Heart right ventricle (tissue), 16 donors: ENCODE results near the gene S100A10. TPM values are rescaled to one million over a fixed set of nuclear protein-coding genes. Genes with fewer than 3 reads are reported as not detected.

Source experiments
- ATAC-seq, 8 donors: fragments of 200-7000 bp; cut with Tn5 transposase; one replicate each; pipeline ENCODE4 v1.9.1; 2020; ENCODE audit warnings: mild to moderate bottlenecking in 8 of 8, moderate library complexity in 8 of 8, moderate number of reproducible peaks in 1 of 8
- DNase-seq, 2 donors: peaks; one replicate each; pipeline ENCODE4 v3.0.0-alpha.2; 2020
- H3K27ac ChIP-seq, 10 donors: fragments of 200-600 bp; sonication (generic) in 2 of 10; one replicate each; pipeline versions ENCODE4 v1.5.0 to v1.8.0; 2020 to 2022; ENCODE audit warnings: mild to moderate bottlenecking in 3 of 10
- H3K27me3 ChIP-seq, 7 donors: fragments of 200-600 bp; one replicate each; pipeline ENCODE4 v1.8.0; 2021 to 2022; ENCODE audit warnings: mild to moderate bottlenecking in 2 of 7
- H3K36me3 ChIP-seq, 9 donors: fragments of 200-600 bp; sonication (generic) in 1 of 9; one replicate each; pipeline versions ENCODE4 v1.5.0 to v1.8.0; 2020 to 2022; ENCODE audit warnings: mild to moderate bottlenecking in 2 of 9
- H3K4me1 ChIP-seq, 9 donors: fragments of 200-600 bp; sonication (generic) in 1 of 9; one replicate each; pipeline versions ENCODE4 v1.5.0 to v1.8.0; 2020 to 2022; ENCODE audit warnings: mild to moderate bottlenecking in 4 of 9
- H3K4me3 ChIP-seq, 10 donors: fragments of 200-600 bp; sonication (generic) in 2 of 10; one replicate each; pipeline versions ENCODE4 v1.5.0 to v1.8.0; 2020 to 2022; ENCODE audit warnings: mild to moderate bottlenecking in 7 of 10, moderate library complexity in 2 of 10
- H3K9me3 ChIP-seq, 11 donors: fragments of 200-600 bp in 10 of 11; sonication (generic) in 2 of 11; one replicate each; pipeline versions ENCODE4 v1.5.0 to v1.8.0; 2013 to 2022; ENCODE audit warnings: mild to moderate bottlenecking in 2 of 11, control low read depth in 1 of 11, moderate library complexity in 1 of 11
- WGBS, 2 donors: extraction: QIAGEN DNeasy Blood & Tissue Kit; methylation state at CpG; one replicate each; pipeline ENCODE4 v1.1.7; 2013; ENCODE audit warnings: inconsistent platforms in 1 of 2; 5-methylcytosine and 5-hydroxymethylcytosine counted together
- intact Hi-C, 10 donors: fragments of 100-400 bp; cut with DNase I; formaldehyde crosslinking; loops; one replicate each; pipeline versions ENCODE4 v1.11.1 to v1.14.2; 2022
- long read RNA-seq, 3 donors: library from polyadenylated mRNA; unstranded; transcript quantifications; one replicate each; pipeline ENCODE4 v2.0.0, GENCODE V29; 2020 to 2021
- polyA plus RNA-seq, 2 donors: library from polyadenylated mRNA; stranded (reverse); fragments of 200-250 nt; gene quantifications; one replicate each; pipeline ENCODE4 v1.2.3, GENCODE V29; 2013
- total RNA-seq, 10 donors: library from RNA; stranded (reverse); fragmentation: NEBNext Ultra II Directional in 3 of 10; extraction: Animal tissue kit (Norgen Biotek cat#: 25700) in 3 of 10; gene quantifications; one replicate each; pipeline versions ENCODE4 v1.2.1 to v1.2.4, GENCODE V29; 2021 to 2023
- TF ChIP-seq, protein P1 (sequence below), 9 donors: fragments of 200-600 bp; sonication (generic) in 2 of 9; IDR thresholded peaks; one replicate each; pipeline versions ENCODE4 v1.5.0 to v1.8.0; 2021 to 2022; ENCODE audit warnings: antibody characterized with exemption in 9 of 9, mild to moderate bottlenecking in 5 of 9, moderate library complexity in 1 of 9
- donor health status: Arrhythmogenic right ventricular cardiomyopathy.
- donor health status: ischemic (EF 13 %, LVEDD 7.1; RV severe dilation, severe dysfunction).
- donor health status: healthy with polysubstance abuse.
- donor health status: DM: no; HTN: yes; CAD: no.
- donor health status: DM: no; HTN: no; CAD: no.
- donor health status: ischemic (EF 25% LVEDD 6.9; RV normal size, moderate dysfunction).
- donor health status: ischemic (EF 25% LVEDD 5.7; RV mildly dilated, moderate dysfunction).
- donor health status: healthy.
- donor health status: DM: yes; HTN: yes; CAD: no.
- donor health status: Ischemic cardiomyopathy.
- donor health status: ischemic (EF 35%, LVEDD 5.7; RV mildly dilated, moderate dysfunction).
- donor health status: nonischemic (EF 11% LVEDD 7.7; RV severe dilation, severe dysfunction).
- donor health status: DM: yes; HTN: yes; CAD: no.
- donor health status: PGD.
- donor health status: ischemic (EF 29% LVEDD 5.4; RV normal size, mild dysfunction).
- donor health status: nonischemic (EF 23%, LVEDD 6.1; RV moderate dilation, normal function).

S100A10 gene, protein sequence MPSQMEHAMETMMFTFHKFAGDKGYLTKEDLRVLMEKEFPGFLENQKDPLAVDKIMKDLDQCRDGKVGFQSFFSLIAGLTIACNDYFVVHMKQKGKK
- total RNA-seq = 100 to 1,000 TPM in 9 of 10 donors, 10 to 100 TPM in 1; 71.3 to 519 (median 235) TPM
- 100 to 1,000 TPM; 319 to 412 TPM for polyA plus RNA-seq
- long read RNA-seq, donor 1, transcript S100A10-202 (3 exons, 1,202 nt) = major isoform, 68 of 115 reads
- long read RNA-seq, donor 1, partial matches to known transcripts = 3 of 115 reads
- long read RNA-seq, donor 1, other reads (novel, unspliced or antisense) = 44 of 115 reads
- long read RNA-seq, donor 2, transcript S100A10-202 (3 exons, 1,202 nt) = major isoform, 102 of 184 reads
- long read RNA-seq, donor 2, partial matches to known transcripts = 2 of 184 reads
- long read RNA-seq, donor 2, other reads (novel, unspliced or antisense) = 80 of 184 reads
- long read RNA-seq, donor 3, transcript S100A10-202 (3 exons, 1,202 nt) = major isoform, 27 of 35 reads
- long read RNA-seq, donor 3, partial matches to known transcripts = 5 of 35 reads
- long read RNA-seq, donor 3, other reads (novel, unspliced or antisense) = 3 of 35 reads

DNA sequence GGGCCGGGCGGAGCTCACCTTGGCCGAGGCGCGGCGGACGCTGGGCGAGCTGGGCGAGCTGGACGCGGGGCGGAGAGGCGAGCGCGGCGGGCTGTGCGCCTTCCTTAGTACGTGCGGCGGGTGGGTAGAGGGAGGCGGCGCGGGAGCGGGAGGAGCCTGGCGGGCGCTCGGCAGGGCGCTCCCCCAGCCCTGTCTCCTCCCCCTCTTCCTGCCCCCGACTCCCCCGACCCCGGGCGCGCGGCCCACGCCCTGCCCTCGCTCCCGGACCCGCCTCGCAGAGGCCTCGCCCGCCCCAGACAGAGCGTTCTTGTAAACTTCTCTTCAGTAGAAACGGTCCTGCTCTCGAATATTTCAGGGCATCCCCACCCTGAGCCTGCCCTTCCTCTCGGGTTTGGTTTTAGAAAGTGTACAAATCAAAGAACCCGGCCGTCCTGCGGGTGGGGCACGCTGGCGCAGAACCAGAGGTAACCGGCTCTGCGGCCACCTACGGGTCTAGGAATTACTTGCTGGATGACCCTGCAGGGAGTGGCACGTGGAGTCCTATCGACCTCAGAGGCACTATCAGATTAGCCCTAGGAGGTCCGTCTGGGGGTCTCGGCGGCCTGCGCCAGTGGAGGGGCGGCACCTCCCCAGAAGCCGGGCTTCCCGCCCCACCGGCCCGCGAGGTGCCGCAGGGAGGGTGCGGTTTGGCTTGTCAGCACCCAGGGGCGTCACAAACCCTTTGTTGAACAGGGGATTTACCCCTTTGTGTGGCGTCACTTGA lies at the start of gene S100A10:
S100A10 (minus strand) TSS at position 126 of the 763 bp plus-strand sequence. CDS start 7,629 bp downstream, outside the sequence.
- DNase-seq (peak; percentile 82 to 88), ATAC-seq (peak; percentile 80 to 94 (median 86))
- H3K27me3 ChIP-seq = peaks cover 0 to 5% (median 0%) of the 10 kb centered on the region in 7 donors
- H3K27ac ChIP-seq = peak within 1 kb of the TSS; percentile 94 to 99 (median 96)
- intact Hi-C loops = loop anchor here in 5 of 10 donors (1.0 to 5.0 kb wide), 5 partner anchors 25 to 60 kb away; no protein-coding TSS in a partner anchor
- no peaks in the 10 kb centered on the region for H3K9me3 ChIP-seq
- peak within 1 kb of the TSS; percentile 73 to 97 (median 88) for H3K4me3 ChIP-seq
- no peaks in the 10 kb centered on the region for H3K36me3 ChIP-seq
- 1 to 2% methylated on average over 53 to 69 of the region's 69 CpGs for WGBS, 2 donors
- H3K4me1 ChIP-seq = peaks cover 19 to 57% (median 48%) of the 10 kb centered on the region in 9 donors
- TF ChIP-seq, protein P1, sequence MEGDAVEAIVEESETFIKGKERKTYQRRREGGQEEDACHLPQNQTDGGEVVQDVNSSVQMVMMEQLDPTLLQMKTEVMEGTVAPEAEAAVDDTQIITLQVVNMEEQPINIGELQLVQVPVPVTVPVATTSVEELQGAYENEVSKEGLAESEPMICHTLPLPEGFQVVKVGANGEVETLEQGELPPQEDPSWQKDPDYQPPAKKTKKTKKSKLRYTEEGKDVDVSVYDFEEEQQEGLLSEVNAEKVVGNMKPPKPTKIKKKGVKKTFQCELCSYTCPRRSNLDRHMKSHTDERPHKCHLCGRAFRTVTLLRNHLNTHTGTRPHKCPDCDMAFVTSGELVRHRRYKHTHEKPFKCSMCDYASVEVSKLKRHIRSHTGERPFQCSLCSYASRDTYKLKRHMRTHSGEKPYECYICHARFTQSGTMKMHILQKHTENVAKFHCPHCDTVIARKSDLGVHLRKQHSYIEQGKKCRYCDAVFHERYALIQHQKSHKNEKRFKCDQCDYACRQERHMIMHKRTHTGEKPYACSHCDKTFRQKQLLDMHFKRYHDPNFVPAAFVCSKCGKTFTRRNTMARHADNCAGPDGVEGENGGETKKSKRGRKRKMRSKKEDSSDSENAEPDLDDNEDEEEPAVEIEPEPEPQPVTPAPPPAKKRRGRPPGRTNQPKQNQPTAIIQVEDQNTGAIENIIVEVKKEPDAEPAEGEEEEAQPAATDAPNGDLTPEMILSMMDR (IDR thresholded peaks at IDR 0.05) = no peak

DNA sequence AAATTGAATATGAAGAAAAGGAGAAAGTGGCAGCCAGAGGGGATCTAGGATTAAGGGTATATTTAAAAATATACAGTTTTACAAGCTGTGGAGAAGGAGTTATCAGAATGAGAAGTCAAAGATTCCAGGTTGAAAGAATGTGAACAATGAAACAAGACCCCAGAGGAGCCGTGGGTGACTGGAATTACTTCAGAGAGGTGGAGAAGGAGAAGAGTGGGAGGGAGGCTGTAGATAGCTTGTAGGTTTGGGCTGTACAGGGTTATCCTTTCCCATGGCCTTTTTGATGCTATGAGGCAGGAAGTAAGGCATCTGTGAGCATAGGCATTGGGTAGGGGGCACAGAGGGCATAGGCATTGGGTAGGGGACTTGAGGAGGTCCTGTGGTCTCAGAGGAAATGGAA lies 48.4 kb upstream of the S100A10 start:
- DNase-seq (no peak), ATAC-seq (no peak)
- TF ChIP-seq, protein P1 (IDR thresholded peaks at IDR 0.05) = no peak
- no peak overlapping the region for H3K4me3 ChIP-seq
- intact Hi-C loops = no loop called here
- WGBS, 2 donors = 55 to 57% methylated on average over 1 of the region's 1 CpG
- H3K27ac ChIP-seq = no peak overlapping the region
- H3K27me3 ChIP-seq = peaks cover 0 to 4% (median 0%) of the 10 kb centered on the region in 7 donors
- no peaks in the 10 kb centered on the region for H3K36me3 ChIP-seq
- H3K4me1 ChIP-seq = peaks cover 0 to 47% (median 5%) of the 10 kb centered on the region in 9 donors
- no peaks in the 10 kb centered on the region for H3K9me3 ChIP-seq

DNA sequence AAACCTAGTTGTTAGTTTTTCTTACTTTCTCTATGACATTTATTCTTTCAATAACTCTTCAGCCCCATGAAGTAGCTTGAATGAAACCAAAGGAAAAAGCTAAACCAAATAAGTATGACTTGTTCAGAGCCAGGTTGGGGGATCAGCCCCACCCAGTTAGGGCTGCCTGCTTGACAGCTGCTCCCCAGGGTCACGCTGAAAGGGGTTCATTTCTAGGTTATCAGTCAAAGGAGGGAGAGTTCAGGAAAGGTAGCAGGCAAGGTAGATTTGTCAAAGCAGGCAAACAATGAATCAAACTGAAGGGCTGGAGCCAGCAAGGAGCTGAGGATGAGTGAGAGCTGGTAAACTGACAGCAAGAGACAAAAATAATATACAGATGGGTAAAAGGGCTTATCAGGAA lies 46.2 kb upstream of the S100A10 start:
- Histone ChIP-seq H3K27me3 (peaks cover 0 to 4% (median 0%) of the 10 kb centered on the region in 7 donors), H3K36me3 (no peaks in the 10 kb centered on the region), H3K27ac (peak overlapping the region in 1 of 10 donors; percentile 98), H3K4me1 (peaks cover 0 to 47% (median 10%) of the 10 kb centered on the region in 9 donors), H3K9me3 (no peaks in the 10 kb centered on the region), H3K4me3 (no peak overlapping the region)
- WGBS, 2 donors = 67 to 75% methylated on average over 1 of the region's 1 CpG
- DNase-seq (no peak), ATAC-seq (no peak)
- TF ChIP-seq, protein P1 (IDR thresholded peaks at IDR 0.05) = no peak
- intact Hi-C loops = no loop called here

DNA sequence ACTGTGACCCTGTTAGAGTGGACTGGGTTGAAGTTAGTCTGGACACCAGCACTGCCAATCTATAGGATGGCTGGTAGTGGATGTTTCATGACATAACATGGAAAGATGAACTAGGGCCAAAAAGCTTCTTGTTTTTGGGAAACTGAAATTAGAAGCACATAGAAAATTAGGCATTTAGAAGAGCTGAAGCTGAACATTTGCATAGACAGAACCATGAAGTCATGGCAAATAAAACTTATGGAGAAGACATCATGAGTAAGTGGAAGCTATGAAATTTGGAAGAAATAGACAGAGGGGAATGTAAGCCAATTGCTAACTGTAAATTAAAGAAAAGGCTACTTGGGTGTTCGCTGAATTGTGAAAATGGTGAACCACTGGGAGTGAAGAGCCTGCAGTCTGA lies 45.8 kb upstream of the S100A10 start:
- Histone ChIP-seq H3K27ac (peak overlapping the region in 1 of 10 donors; percentile 98), H3K36me3 (no peaks in the 10 kb centered on the region), H3K4me3 (no peak overlapping the region), H3K4me1 (peaks cover 0 to 48% (median 14%) of the 10 kb centered on the region in 9 donors), H3K9me3 (no peaks in the 10 kb centered on the region), H3K27me3 (peaks cover 0 to 4% (median 0%) of the 10 kb centered on the region in 7 donors)
- 93 to 96% methylated on average over 1 of the region's 1 CpG for WGBS, 2 donors
- TF ChIP-seq, protein P1 (IDR thresholded peaks at IDR 0.05) = no peak
- intact Hi-C loops = no loop called here
- ATAC-seq (no peak), DNase-seq (no peak)
